HepG2 (cell line): ENCODE measurements around the gene PLEKHA3. TPM values are rescaled to one million over a fixed set of nuclear protein-coding genes. Genes with fewer than 3 reads are reported as not detected.

Experiments
- CCAR2 ChIP-seq: fragments of 200-400 bp; formaldehyde crosslinking; optimal IDR thresholded peaks from 2 replicates; pipeline ENCODE3; 2018; ENCODE audit warnings: low read depth, mild to moderate bottlenecking, low read length, moderate library complexity
- ETV5 ChIP-seq: IDR thresholded peaks from 2 replicates; pipeline ENCODE4 v1.6.1; 2018; ENCODE audit warnings: missing biosample characterization, missing genetic modification reagents, inconsistent platforms, borderline replicate concordance
- FOXK1 ChIP-seq: sonication (generic); formaldehyde crosslinking; IDR thresholded peaks from 2 replicates; pipeline ENCODE4 v1.4.0; 2020; ENCODE audit warnings: low read depth, missing genetic modification reagents, borderline replicate concordance
- GABPB1 ChIP-seq: IDR thresholded peaks from 2 replicates; pipeline ENCODE4 v1.6.1; 2016; ENCODE audit warnings: mild to moderate bottlenecking, missing genetic modification reagents, moderate library complexity, missing compliant biosample characterization
- HNRNPK ChIP-seq: fragments of 200-400 bp; formaldehyde crosslinking; IDR thresholded peaks from 2 replicates; pipeline ENCODE4 v1.6.1; 2018; ENCODE audit warnings: low read length, low read depth, moderate library complexity, mild to moderate bottlenecking; ENCODE audit not compliant: poor library complexity, severe bottlenecking
- HOXD1 ChIP-seq: sonication (generic); formaldehyde crosslinking; IDR thresholded peaks from 2 replicates; pipeline ENCODE4 v1.5.0; 2020; ENCODE audit warnings: missing genetic modification reagents
- ISL2 ChIP-seq: sonication (generic); formaldehyde crosslinking; IDR thresholded peaks from 2 replicates; pipeline ENCODE4 v1.5.0; 2020; ENCODE audit warnings: missing genetic modification reagents
- KMT2B ChIP-seq: IDR thresholded peaks from 2 replicates; pipeline ENCODE4 v1.6.1; 2016; ENCODE audit warnings: missing genetic modification reagents, missing compliant biosample characterization
- MAFK ChIP-seq, 2 experiments: IDR thresholded peaks in 1 of 2; conservative IDR thresholded peaks in 1 of 2; 2 replicates each; pipeline ENCODE4 v1.6.1; 2011; ENCODE audit warnings: improper control_type of control experiment in 2 of 2, low read length in 2 of 2
- MYC ChIP-seq: sonication (generic); formaldehyde crosslinking; IDR thresholded peaks from 2 replicates; pipeline ENCODE4 v1.9.0; 2021; ENCODE audit warnings: missing genetic modification reagents, borderline replicate concordance
- NFKB2 ChIP-seq: sonication (generic); formaldehyde crosslinking; IDR thresholded peaks from 2 replicates; pipeline ENCODE4 v1.4.0; 2020; ENCODE audit warnings: missing genetic modification reagents, borderline replicate concordance
- REL ChIP-seq: sonication (generic); formaldehyde crosslinking; conservative IDR thresholded peaks from 2 replicates; pipeline ENCODE4 v1.8.0; 2022; ENCODE audit warnings: mild to moderate bottlenecking, missing genetic modification reagents, moderate library complexity
- REPIN1 ChIP-seq: sonication (generic); formaldehyde crosslinking; IDR thresholded peaks from 2 replicates; pipeline ENCODE4 v1.8.0; 2022; ENCODE audit warnings: missing genetic modification reagents, low read depth, mild to moderate bottlenecking, borderline replicate concordance
- SIN3A ChIP-seq: IDR thresholded peaks from 2 replicates; pipeline ENCODE4 v1.6.1; 2011; ENCODE audit warnings: low read depth, mild to moderate bottlenecking, control low read depth, low read length, borderline replicate concordance
- SMARCC2 ChIP-seq: fragments of 450-650 bp; IDR thresholded peaks from 2 replicates; pipeline ENCODE4 v1.6.1; 2017; ENCODE audit warnings: antibody characterized with exemption, mild to moderate bottlenecking
- TAF1 ChIP-seq: sonication (generic); formaldehyde crosslinking; IDR thresholded peaks from 2 replicates; pipeline ENCODE4 v1.4.0; 2020; ENCODE audit warnings: missing genetic modification reagents
- XRCC5 ChIP-seq: fragments of 200-400 bp; formaldehyde crosslinking; optimal IDR thresholded peaks from 2 replicates; pipeline ENCODE3; 2017; ENCODE audit warnings: mild to moderate bottlenecking, low read length
- YEATS2 ChIP-seq: sonication (generic); formaldehyde crosslinking; IDR thresholded peaks from 2 replicates; pipeline ENCODE4 v1.4.0; 2020; ENCODE audit warnings: missing genetic modification reagents, borderline replicate concordance
- ZNF562 ChIP-seq: sonication (generic); formaldehyde crosslinking; IDR thresholded peaks from 2 replicates; pipeline ENCODE4 v1.8.0; 2022; ENCODE audit warnings: missing genetic modification reagents, borderline replicate concordance
- ZNF589 ChIP-seq: sonication (generic); formaldehyde crosslinking; conservative IDR thresholded peaks from 2 replicates; pipeline ENCODE4 v1.8.0; 2022; ENCODE audit warnings: mild to moderate bottlenecking, moderate library complexity, missing genetic modification reagents
- polyA plus RNA-seq, 8 experiments: library from polyadenylated mRNA; depleted of rRNA in 3 of 8; stranded (reverse) in 7 of 8; unstranded in 1 of 8; fragments of >200 nt; fragmentation: Illumina TruSeq in 4 of 8; extraction: Trizol in 4 of 8; gene quantifications; 2 replicates each; pipeline versions ENCODE4 v1.2.1 to v1.2.3, GENCODE V29; 2011 to 2016; ENCODE audit warnings: low read depth in 4 of 8, missing spikeins in 1 of 8, mixed read lengths in 1 of 8; ENCODE audit not compliant: insufficient read depth in 1 of 8
- total RNA-seq, 5 experiments: library from RNA; depleted of rRNA; stranded (reverse); fragments of >200 nt; fragmentation: Illumina TruSeq; extraction: Trizol; gene quantifications; 2 replicates each; pipeline ENCODE4 v1.2.3, GENCODE V29; 2016; ENCODE audit warnings: low read depth in 1 of 5
- TF ChIP-seq, protein P1 (sequence below): sonication (generic); formaldehyde crosslinking; IDR thresholded peaks from 2 replicates; pipeline ENCODE4 v1.8.0; 2022; ENCODE audit warnings: mild to moderate bottlenecking, missing genetic modification reagents, borderline replicate concordance
- TF ChIP-seq, protein P2 (sequence below): IDR thresholded peaks from 2 replicates; pipeline ENCODE4 v1.6.1; 2016; ENCODE audit warnings: control low read depth
- TF ChIP-seq, protein P3 (sequence below): IDR thresholded peaks from 2 replicates; pipeline ENCODE4 v1.6.1; 2016; ENCODE audit warnings: missing biosample characterization, missing genetic modification reagents, low read depth

PLEKHA3 gene
- total and polyA plus RNA-seq, 2 of the 13 experiments (the other 11 are each of a cell fraction or from before 2014, with no cell fraction given): 11.7 to 23.1 TPM

DNA sequence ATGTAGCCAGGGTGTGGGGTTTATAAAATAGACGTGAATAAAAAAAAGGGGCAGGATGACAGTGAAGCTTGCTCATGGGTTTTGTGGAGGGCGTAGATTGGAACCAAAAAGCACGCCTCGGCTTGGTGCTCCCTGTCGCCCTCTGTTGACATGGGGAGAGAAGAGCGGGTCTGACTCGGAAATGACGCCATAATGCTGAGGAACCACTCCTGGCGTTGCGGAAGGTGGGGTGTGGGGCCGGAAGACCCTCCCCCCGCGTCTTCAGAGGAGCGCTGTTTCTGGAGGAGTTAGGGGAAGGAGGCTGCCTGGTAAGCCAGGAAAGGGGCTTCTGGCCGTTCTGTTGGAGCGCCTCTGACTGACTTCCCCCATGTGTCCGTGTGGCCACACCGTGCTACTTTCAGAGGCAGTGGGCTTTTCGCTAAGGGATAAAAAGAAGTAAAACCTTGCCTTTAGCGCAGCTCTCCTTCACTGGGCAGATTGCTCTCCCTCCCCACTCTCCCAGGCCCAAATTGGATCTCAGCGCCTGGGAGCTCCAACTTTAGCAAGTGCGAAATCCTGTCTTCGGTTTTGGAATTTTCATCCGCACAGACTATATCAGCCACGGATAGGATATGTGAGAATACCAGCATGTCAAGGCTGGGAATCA, 42.8 kb downstream of the PLEKHA3 start (continued):
- TF ChIP-seq, protein P1, sequence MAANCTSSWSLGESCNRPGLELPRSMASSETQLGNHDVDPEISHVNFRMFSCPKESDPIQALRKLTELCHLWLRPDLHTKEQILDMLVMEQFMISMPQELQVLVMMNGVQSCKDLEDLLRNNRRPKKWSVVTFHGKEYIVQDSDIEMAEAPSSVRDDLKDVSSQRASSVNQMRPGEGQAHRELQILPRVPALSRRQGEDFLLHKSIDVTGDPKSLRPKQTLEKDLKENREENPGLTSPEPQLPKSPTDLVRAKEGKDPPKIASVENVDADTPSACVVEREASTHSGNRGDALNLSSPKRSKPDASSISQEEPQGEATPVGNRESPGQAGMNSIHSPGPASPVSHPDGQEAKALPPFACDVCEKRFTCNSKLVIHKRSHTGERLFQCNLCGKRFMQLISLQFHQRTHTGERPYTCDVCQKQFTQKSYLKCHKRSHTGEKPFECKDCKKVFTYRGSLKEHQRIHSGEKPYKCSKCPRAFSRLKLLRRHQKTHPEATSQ (CRISPR knock-in tag): peak; percentile 84; the same call in 1 of the 2 replicates
- peak; percentile 44; the same call in 1 of the 2 replicates for TF ChIP-seq NFKB2
- TF ChIP-seq ETV5 (CRISPR knock-in tag): peak; percentile 58; the same call in 1 of the 2 replicates
- no peak for TF ChIP-seq HNRNPK
- peak; percentile 65; the same call in 1 of the 2 replicates for TF ChIP-seq YEATS2 (CRISPR knock-in tag)
- peak; percentile 74 for TF ChIP-seq XRCC5
- 0 out of 2 replicates have a peak, but pooled peaks have one; percentile 36 for TF ChIP-seq ISL2 (CRISPR knock-in tag)
- TF ChIP-seq SIN3A: peak; percentile 45; the same call in 1 of the 2 replicates
- peak; percentile 57; the same call in 1 of the 2 replicates for TF ChIP-seq TAF1 (CRISPR knock-in tag)
- TF ChIP-seq FOXK1 (CRISPR knock-in tag): peak; percentile 67; the same call in 1 of the 2 replicates
- no peak for TF ChIP-seq REL (CRISPR knock-in tag)
- TF ChIP-seq CCAR2: no peak
- TF ChIP-seq REPIN1 (CRISPR knock-in tag): peak; percentile 67; the same call in 1 of the 2 replicates
- TF ChIP-seq, protein P2, sequence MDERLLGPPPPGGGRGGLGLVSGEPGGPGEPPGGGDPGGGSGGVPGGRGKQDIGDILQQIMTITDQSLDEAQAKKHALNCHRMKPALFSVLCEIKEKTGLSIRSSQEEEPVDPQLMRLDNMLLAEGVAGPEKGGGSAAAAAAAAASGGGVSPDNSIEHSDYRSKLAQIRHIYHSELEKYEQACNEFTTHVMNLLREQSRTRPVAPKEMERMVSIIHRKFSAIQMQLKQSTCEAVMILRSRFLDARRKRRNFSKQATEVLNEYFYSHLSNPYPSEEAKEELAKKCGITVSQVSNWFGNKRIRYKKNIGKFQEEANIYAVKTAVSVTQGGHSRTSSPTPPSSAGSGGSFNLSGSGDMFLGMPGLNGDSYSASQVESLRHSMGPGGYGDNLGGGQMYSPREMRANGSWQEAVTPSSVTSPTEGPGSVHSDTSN: no peak
- TF ChIP-seq, protein P3, sequence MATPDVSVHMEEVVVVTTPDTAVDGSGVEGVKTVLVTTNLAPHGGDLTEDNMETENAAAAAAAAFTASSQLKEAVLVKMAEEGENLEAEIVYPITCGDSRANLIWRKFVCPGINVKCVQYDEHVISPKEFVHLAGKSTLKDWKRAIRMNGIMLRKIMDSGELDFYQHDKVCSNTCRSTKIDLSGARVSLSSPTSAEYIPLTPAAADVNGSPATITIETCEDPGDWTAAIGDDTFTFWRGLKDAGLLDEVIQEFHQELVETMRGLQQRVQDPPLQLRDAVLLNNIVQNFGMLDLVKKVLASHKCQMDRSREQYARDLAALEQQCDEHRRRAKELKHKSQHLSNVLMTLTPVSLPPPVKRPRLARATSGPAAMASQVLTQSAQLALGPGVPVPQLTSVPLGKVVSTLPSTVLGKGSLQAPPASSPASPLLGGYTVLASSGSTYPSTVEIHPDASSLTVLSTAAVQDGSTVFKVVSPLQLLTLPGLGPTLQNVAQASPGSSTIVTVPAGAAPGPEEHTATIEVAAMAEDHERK (CRISPR knock-in tag): no peak
- TF ChIP-seq ZNF562: no peak
- TF ChIP-seq MYC (CRISPR knock-in tag): peak; percentile 61; the same call in 1 of the 2 replicates
- no peak for TF ChIP-seq SMARCC2
- TF ChIP-seq HOXD1 (CRISPR knock-in tag): 0 out of 2 replicates have a peak, but pooled peaks have one; percentile 17
- TF ChIP-seq GABPB1 (CRISPR knock-in tag): peak; percentile 93
- TF ChIP-seq ZNF589 (CRISPR knock-in tag): no peak
- TF ChIP-seq MAFK (conservative IDR thresholded peaks at IDR 0.05 in 1 of 2, IDR thresholded peaks at IDR 0.05 in 1 of 2; ENCODE audit: low read length in 2 of 2): no peak; a peak in 1 of 4 replicates
- peak; percentile 71; the same call in 1 of the 2 replicates for TF ChIP-seq KMT2B (CRISPR knock-in tag)
